LNCAP (cell line): ENCODE results near the gene CREBBP.

ENCODE experiments used
- CTCF ChIP-seq: fragments of 450-650 bp; IDR thresholded peaks from 2 replicates; pipeline ENCODE4 v1.5.1; 2017; ENCODE audit warnings: mild to moderate bottlenecking

The CREBBP gene

GRCh38 chr16:3722508-3722907 lies 158.0 kb downstream of the CREBBP start:
- TF ChIP-seq CTCF, result no peak

DNA sequence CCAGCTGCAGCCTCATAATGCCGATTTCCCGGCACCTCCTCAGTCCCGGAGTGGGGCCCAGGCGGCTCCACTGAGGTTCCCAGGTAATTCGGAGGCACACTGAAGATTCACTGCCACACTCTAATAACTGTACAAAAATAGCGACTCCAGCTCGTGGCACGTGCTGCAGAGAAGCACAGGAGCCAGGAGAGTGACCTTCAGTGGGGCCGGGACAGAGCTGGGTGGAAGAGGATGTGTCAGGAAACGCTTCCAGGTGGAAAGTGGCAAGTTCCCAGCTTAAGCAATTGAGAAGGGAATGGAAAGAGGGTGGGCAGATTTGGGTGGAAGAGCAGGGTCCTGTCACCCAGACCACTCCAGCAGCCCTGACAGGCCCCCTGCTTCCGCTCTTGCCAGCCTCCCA lies 160.1 kb downstream of the CREBBP start:
- TF ChIP-seq CTCF, result no peak

DNA sequence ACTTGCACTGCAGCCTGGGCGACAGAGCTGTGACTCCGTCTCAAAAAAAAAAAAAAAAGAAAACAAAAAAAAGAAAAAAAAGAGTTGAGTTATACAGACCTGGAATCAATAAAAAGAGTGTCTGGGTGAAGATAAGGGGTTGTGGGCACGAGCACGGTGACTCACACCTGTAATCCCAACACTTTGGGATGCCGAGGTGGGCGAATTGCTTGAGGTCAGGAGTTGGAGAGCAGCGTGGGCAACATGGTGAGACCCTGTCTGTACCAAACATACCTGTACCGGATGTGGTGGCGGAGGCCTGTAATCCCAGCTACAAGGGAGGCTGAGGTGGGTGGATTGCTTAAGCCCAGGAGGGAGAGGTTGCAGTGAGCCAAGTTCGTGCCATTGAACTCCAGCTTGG lies 161.9 kb downstream of the CREBBP start:
- TF ChIP-seq CTCF, result no peak

DNA sequence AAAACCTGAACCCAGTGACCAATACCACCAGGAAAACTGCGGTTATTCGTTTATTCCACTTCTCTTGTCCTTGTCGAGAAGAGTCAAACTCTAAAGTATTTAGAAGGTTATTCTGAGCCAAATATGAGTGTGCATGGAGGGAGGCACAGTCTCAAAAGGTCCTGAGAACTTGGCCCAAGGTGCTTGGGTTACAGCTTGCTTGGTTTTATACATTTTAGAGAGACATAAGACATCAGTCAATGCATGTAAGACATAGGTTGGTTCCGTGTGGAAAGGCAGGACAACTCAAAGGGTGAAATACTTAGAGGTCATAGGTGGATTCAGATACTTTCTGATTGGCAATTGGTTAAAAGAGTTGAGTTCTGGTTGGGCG lies 162.5 kb downstream of the CREBBP start:
- no peak for TF ChIP-seq CTCF

GRCh38 chr16:3717235-3718018 lies 163.1 kb downstream of the CREBBP start, which contains the start of gene TRAP1:
Gene TRAP1 (minus strand): TSS chr16:3717524. CDS start chr16:3717508, 16 bp downstream.
- no peak for TF ChIP-seq CTCF

DNA sequence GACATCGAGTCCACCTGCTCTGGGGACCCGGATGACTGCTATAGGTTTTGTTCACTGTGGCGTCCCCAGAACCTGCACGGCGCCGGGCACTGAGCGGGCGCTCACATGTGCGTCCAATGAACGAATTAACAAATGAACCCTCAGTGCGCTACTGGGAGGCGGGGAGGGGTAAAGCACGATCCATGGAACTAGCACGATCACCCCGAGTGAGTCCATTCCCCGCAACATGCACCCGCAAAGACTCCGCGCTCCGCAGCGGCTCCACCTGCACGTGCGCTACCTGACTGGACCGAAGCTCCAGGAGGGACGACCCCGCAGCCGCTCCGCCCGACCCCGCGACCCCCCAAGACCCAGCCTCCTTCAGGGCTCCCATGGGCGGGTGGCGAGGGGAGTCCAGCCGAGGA lies 163.7 kb downstream of the CREBBP start:
- no peak for TF ChIP-seq CTCF

DNA sequence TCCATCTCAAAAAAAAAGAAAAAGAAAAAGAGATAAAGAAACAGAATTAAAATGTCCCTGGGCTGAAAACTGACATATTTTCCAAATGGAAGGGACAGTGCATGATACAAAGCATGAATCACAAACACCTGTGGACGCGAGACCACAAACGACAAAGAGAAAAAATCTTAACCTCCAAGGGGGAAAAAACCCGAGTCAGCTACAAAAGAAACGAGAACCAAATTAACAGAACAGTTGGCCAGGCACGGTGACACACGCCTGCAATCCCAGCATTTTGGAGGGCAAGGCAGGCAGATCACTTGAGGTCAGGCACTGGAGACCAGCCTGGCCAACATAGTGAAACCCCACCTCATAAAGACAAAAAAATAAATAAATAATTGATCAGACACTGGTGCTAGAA lies 165.1 kb downstream of the CREBBP start:
- no peak for TF ChIP-seq CTCF
